OCI-LY1 (cell line): ENCODE results near the gene UPB1.

ENCODE experiments used
- H2AFZ ChIP-seq: fragments of 200-600 bp; sonication (generic), shearing (Covaris generic); 2 replicates; pipeline ENCODE4 v1.6.0; 2014; ENCODE audit warnings: antibody characterized with exemption, mild to moderate bottlenecking, low read length
- H3F3A ChIP-seq: fragments of 200-600 bp; sonication (generic), shearing (Covaris generic); 2 replicates; pipeline ENCODE4 v1.6.0; 2014; ENCODE audit warnings: mild to moderate bottlenecking, antibody characterized with exemption, low read length, moderate library complexity; ENCODE audit not compliant: insufficient read depth
- H3K27ac ChIP-seq: fragments of 200-600 bp; sonication (generic); 2 replicates; pipeline ENCODE4 v1.5.1; 2014; ENCODE audit warnings: low read length, mixed run types, mild to moderate bottlenecking, low read depth; ENCODE audit not compliant: poor library complexity, severe bottlenecking
- H3K27me3 ChIP-seq: fragments of 200-600 bp; sonication (generic); 2 replicates; pipeline ENCODE4 v1.6.0; 2014; ENCODE audit warnings: antibody characterized with exemption, mild to moderate bottlenecking, low read length, moderate library complexity; ENCODE audit not compliant: insufficient read depth
- H3K36me3 ChIP-seq: fragments of 200-600 bp; sonication (generic); 2 replicates; pipeline ENCODE4 v1.6.1; 2014; ENCODE audit warnings: mild to moderate bottlenecking, antibody characterized with exemption, low read length, moderate library complexity, mixed read lengths; ENCODE audit not compliant: insufficient read depth
- H3K4me1 ChIP-seq: fragments of 200-600 bp; sonication (generic); 2 replicates; pipeline ENCODE4 v1.5.1; 2014; ENCODE audit warnings: mild to moderate bottlenecking, low read length, moderate library complexity; ENCODE audit not compliant: insufficient read depth, severe bottlenecking
- H3K4me2 ChIP-seq: fragments of 200-600 bp; sonication (generic), shearing (Covaris generic); 2 replicates; pipeline ENCODE4 v1.6.1; 2014; ENCODE audit warnings: low read length
- H3K4me3 ChIP-seq: fragments of 200-600 bp; sonication (generic); 2 replicates; pipeline ENCODE4 v1.5.1; 2014; ENCODE audit warnings: low read length, low read depth, mild to moderate bottlenecking, mixed read lengths; ENCODE audit not compliant: poor library complexity, severe bottlenecking
- H3K79me2 ChIP-seq: fragments of 200-600 bp; shearing (Covaris generic); 2 replicates; pipeline ENCODE4 v1.6.1; 2016; ENCODE audit warnings: mixed run types, low read length, mixed read lengths; ENCODE audit not compliant: insufficient read depth
- H3K9ac ChIP-seq: fragments of 200-600 bp; sonication (generic), shearing (Covaris generic); 2 replicates; pipeline ENCODE4 v1.6.1; 2014; ENCODE audit warnings: mild to moderate bottlenecking, low read length, mixed read lengths
- H3K9me2 ChIP-seq: fragments of 200-600 bp; sonication (generic), shearing (Covaris generic); 2 replicates; pipeline ENCODE4 v1.6.1; 2014; ENCODE audit warnings: low read depth, mild to moderate bottlenecking, low read length, mixed read lengths
- H3K9me3 ChIP-seq: fragments of 200-600 bp; shearing (Covaris generic); 2 replicates; pipeline ENCODE4 v1.6.1; 2014; ENCODE audit warnings: low read length, mixed read lengths
- H4K20me1 ChIP-seq: fragments of 200-600 bp; sonication (generic), shearing (Covaris generic); 2 replicates; pipeline ENCODE4 v1.6.0; 2016; ENCODE audit warnings: mild to moderate bottlenecking, low read length; ENCODE audit not compliant: insufficient read depth
- EZH2 ChIP-seq: fragments of 200-600 bp; sonication (generic), shearing (Covaris generic); IDR thresholded peaks from 2 replicates; pipeline ENCODE4 v1.8.0; 2017; ENCODE audit warnings: borderline replicate concordance, mixed run types, mild to moderate bottlenecking, antibody characterized with exemption, low read length, moderate library complexity, mixed read lengths
- TF ChIP-seq, protein P1 (sequence below): fragments of 200-600 bp; sonication (generic), shearing (Covaris generic); IDR thresholded peaks from 2 replicates; pipeline ENCODE4 v1.5.1; 2017; ENCODE audit warnings: mild to moderate bottlenecking, antibody characterized with exemption, low read length, moderate library complexity, mixed read lengths

The UPB1 gene

DNA sequence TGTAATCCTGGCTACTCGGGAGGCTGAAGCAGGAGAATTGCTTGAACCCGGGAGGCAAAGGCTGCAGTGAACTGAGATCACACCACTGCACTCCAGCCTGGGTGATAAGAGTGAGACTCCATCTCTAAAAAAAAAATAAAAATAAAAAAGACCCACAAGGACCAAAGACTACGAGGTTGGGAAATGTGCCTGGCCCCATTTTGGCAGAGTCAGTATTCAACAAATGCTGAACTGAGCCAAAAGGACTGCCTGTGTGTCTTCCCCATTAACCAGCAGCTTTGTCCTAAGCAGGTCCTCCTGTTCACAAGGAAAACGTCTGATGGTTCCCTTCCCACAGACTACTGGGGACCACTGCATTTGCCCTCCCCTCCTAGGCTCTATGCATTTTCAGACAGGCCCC is 40.1 kb upstream of the UPB1 start:
- Histone ChIP-seq H3K4me1 (peaks cover 16% of the 10 kb centered on the region), H3K4me3 (no peak overlapping the region), H3K27ac (peak overlapping the region; percentile 43), H3F3A (no peaks in the 10 kb centered on the region), H3K9ac (no peak overlapping the region), H3K9me2 (no peaks in the 10 kb centered on the region), H3K79me2 (no peaks in the 10 kb centered on the region), H3K9me3 (no peaks in the 10 kb centered on the region), H3K27me3 (no peaks in the 10 kb centered on the region), H3K36me3 (no peaks in the 10 kb centered on the region), H3K4me2 (no peak overlapping the region), H2AFZ (no peak overlapping the region), H4K20me1 (no peaks in the 10 kb centered on the region)
- TF ChIP-seq EZH2 = no peak
- TF ChIP-seq, protein P1, sequence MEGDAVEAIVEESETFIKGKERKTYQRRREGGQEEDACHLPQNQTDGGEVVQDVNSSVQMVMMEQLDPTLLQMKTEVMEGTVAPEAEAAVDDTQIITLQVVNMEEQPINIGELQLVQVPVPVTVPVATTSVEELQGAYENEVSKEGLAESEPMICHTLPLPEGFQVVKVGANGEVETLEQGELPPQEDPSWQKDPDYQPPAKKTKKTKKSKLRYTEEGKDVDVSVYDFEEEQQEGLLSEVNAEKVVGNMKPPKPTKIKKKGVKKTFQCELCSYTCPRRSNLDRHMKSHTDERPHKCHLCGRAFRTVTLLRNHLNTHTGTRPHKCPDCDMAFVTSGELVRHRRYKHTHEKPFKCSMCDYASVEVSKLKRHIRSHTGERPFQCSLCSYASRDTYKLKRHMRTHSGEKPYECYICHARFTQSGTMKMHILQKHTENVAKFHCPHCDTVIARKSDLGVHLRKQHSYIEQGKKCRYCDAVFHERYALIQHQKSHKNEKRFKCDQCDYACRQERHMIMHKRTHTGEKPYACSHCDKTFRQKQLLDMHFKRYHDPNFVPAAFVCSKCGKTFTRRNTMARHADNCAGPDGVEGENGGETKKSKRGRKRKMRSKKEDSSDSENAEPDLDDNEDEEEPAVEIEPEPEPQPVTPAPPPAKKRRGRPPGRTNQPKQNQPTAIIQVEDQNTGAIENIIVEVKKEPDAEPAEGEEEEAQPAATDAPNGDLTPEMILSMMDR = no peak

GRCh38 chr22:24455751-24456426 is 39.2 kb upstream of the UPB1 start:
- no peak overlapping the region for H3K9ac ChIP-seq
- TF ChIP-seq EZH2 = no peak
- TF ChIP-seq, protein P1 = no peak
- no peaks in the 10 kb centered on the region for H3F3A ChIP-seq
- H3K4me1 ChIP-seq = peaks cover 25% of the 10 kb centered on the region
- H2AFZ ChIP-seq = no peak overlapping the region
- H3K27me3 ChIP-seq = no peaks in the 10 kb centered on the region
- no peaks in the 10 kb centered on the region for H4K20me1 ChIP-seq
- no peaks in the 10 kb centered on the region for H3K9me2 ChIP-seq
- H3K4me2 ChIP-seq = no peak overlapping the region
- no peaks in the 10 kb centered on the region for H3K9me3 ChIP-seq
- no peaks in the 10 kb centered on the region for H3K36me3 ChIP-seq
- H3K4me3 ChIP-seq = no peak overlapping the region
- peak overlapping the region; percentile 43 for H3K27ac ChIP-seq
- H3K79me2 ChIP-seq = no peaks in the 10 kb centered on the region

DNA sequence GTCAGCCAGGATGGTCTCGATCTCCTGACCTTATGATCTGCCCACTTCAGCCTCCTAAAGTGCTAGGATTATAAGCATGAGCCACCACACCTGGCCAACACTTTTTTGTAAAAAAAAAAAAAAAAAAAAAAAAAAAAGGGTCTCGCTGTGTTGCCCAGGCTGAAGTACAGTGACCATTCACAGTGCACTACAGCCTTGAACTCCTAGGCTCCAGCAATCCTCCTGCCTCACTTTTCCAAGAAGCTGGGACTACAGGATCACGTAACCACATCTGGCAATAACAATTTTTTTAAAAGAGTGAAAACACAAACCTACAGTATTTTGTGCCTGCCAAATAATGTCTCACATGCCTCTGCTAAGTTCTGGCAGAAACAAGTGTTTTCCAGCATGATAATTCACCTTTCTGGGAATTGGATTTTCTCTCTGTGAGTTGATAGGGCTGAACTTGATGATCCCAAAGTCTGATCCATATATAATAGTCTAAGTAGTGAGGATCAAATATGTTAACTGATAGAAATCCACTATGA is 37.2 kb upstream of the UPB1 start:
- no peaks in the 10 kb centered on the region for H4K20me1 ChIP-seq
- H3K9ac ChIP-seq = no peak overlapping the region
- no peaks in the 10 kb centered on the region for H3K27me3 ChIP-seq
- H3K79me2 ChIP-seq = no peaks in the 10 kb centered on the region
- peaks cover 28% of the 10 kb centered on the region for H3K4me1 ChIP-seq
- no peaks in the 10 kb centered on the region for H3K36me3 ChIP-seq
- TF ChIP-seq, protein P1 = no peak
- no peak for TF ChIP-seq EZH2
- H3K27ac ChIP-seq = no peak overlapping the region
- no peaks in the 10 kb centered on the region for H3K9me3 ChIP-seq
- no peak overlapping the region for H3K4me2 ChIP-seq
- no peak overlapping the region for H3K4me3 ChIP-seq
- H3K9me2 ChIP-seq = no peaks in the 10 kb centered on the region
- H2AFZ ChIP-seq = no peak overlapping the region
- H3F3A ChIP-seq = no peaks in the 10 kb centered on the region
